Measurements from ENCODE around the gene BARHL1.

The BARHL1 gene

GRCh38 chr9:132597073-132597775, 14.8 kb downstream of the BARHL1 start:
- H3K4me1 ChIP-seq (ENCODE audit: control insufficient read depth, insufficient read depth, low read length), result no peaks in the 10 kb centered on the region
- POLR2A ChIA-PET, result no interaction called here

GRCh38 chr9:132600326-132600984, 18.0 kb downstream of the BARHL1 start:
- Histone ChIP-seq H3K27ac (ENCODE audit: extremely low read depth, low read depth, low read length) (no peak overlapping the region), H3K4me3 (ENCODE audit: low read depth, low read length) (no peak overlapping the region), H3K9me3 (ENCODE audit: control insufficient read depth, insufficient read depth, low read depth, low read length) (no peaks in the 10 kb centered on the region), H3K4me1 (ENCODE audit: control insufficient read depth, insufficient read depth, low read length) (no peaks in the 10 kb centered on the region), H3K36me3 (ENCODE audit: control insufficient read depth in 2 of 2, insufficient read depth in 1 of 2, low read length in 2 of 2) (peaks cover 0 to 72% of the 10 kb centered on the region in 2 experiments; a peak in 1 of 3 replicates)
- no peak for TF ChIP-seq ZNF311 (tag by site-specific recombination; IDR thresholded peaks at IDR 0.05; ENCODE audit: borderline replicate concordance)
- ChIA-PET POLR2A (no interaction called here), CTCF (interaction anchor here (1.2 kb wide), 1 partner anchor 99 kb away, joined by 3 read pairs; no protein-coding TSS in a partner anchor)

More at GRCh38 chr9:132597073-132597775, 14.8 kb downstream of the BARHL1 start:
- Histone ChIP-seq H3K4me3 (ENCODE audit: low read depth, low read length) (no peak overlapping the region), H3K9me3 (ENCODE audit: control insufficient read depth, insufficient read depth, low read depth, low read length) (no peaks in the 10 kb centered on the region), H3K27ac (ENCODE audit: extremely low read depth, low read depth, low read length) (no peak overlapping the region), H3K36me3 (ENCODE audit: control insufficient read depth in 2 of 2, insufficient read depth in 1 of 2, low read length in 2 of 2) (peaks cover 0 to 58% of the 10 kb centered on the region in 2 experiments; a peak in 1 of 3 replicates)
- CTCF ChIA-PET, result no interaction called here
- TF ChIP-seq GLIS1 (tag by site-specific recombination; IDR thresholded peaks at IDR 0.05) (peak; percentile 40; the same call in 1 of the 2 replicates), ZNF544 (tag by site-specific recombination; IDR thresholded peaks at IDR 0.05) (no peak)

- POLR2A ChIA-PET, result no interaction called here
These were observed 19.8 kb downstream of the BARHL1 start for GRCh38 chr9:132602207-132602606.

More at GRCh38 chr9:132602207-132602606, 19.8 kb downstream of the BARHL1 start:
- CTCF ChIA-PET, result interaction anchor here (1.7 kb wide), 1 partner anchor 28 kb away, joined by 5 read pairs; no protein-coding TSS in a partner anchor
- TF ChIP-seq PRDM6 (tag by site-specific recombination; IDR thresholded peaks at IDR 0.05) (no peak), ZSCAN30 (tag by site-specific recombination; IDR thresholded peaks at IDR 0.05) (no peak), ZNF311 (tag by site-specific recombination; IDR thresholded peaks at IDR 0.05; ENCODE audit: borderline replicate concordance) (no peak), ZNF654 (tag by site-specific recombination; IDR thresholded peaks at IDR 0.05; ENCODE audit: low read depth) (no peak), ZIC2 (tag by site-specific recombination; IDR thresholded peaks at IDR 0.05) (no peak), ZNF530 (tag by site-specific recombination; IDR thresholded peaks at IDR 0.05; ENCODE audit: low read depth) (no peak), ZNF302 (tag by site-specific recombination; IDR thresholded peaks at IDR 0.05; ENCODE audit: low read depth) (no peak), ZNF292 (tag by site-specific recombination; IDR thresholded peaks at IDR 0.05; ENCODE audit: borderline replicate concordance, low read depth) (no peak), ZFHX2 (tag by site-specific recombination; conservative IDR thresholded peaks at IDR 0.05) (no peak), MZF1 (tag by site-specific recombination; IDR thresholded peaks at IDR 0.05; ENCODE audit: borderline replicate concordance) (no peak), ZEB2 (tag by site-specific recombination; IDR thresholded peaks at IDR 0.05) (no peak), ZNF670 (tag by site-specific recombination; IDR thresholded peaks at IDR 0.05; ENCODE audit: low read depth) (no peak), KLF10 (tag by site-specific recombination; IDR thresholded peaks at IDR 0.05) (no peak), ZNF148 (tag by site-specific recombination; IDR thresholded peaks at IDR 0.05; ENCODE audit: borderline replicate concordance) (no peak), ZNF558 (tag by site-specific recombination; IDR thresholded peaks at IDR 0.05) (no peak), ZNF449 (tag by site-specific recombination; IDR thresholded peaks at IDR 0.05) (no peak), ZNF114 (tag by site-specific recombination; IDR thresholded peaks at IDR 0.05) (no peak), KLF16 (tag by site-specific recombination; IDR thresholded peaks at IDR 0.05) (no peak)
- Histone ChIP-seq H3K9me3 (ENCODE audit: control insufficient read depth, insufficient read depth, low read depth, low read length) (no peaks in the 10 kb centered on the region), H3K4me1 (ENCODE audit: control insufficient read depth, insufficient read depth, low read length) (no peaks in the 10 kb centered on the region), H3K27ac (ENCODE audit: extremely low read depth, low read depth, low read length) (no peak overlapping the region), H3K4me3 (ENCODE audit: low read depth, low read length) (no peak overlapping the region), H3K36me3 (ENCODE audit: control insufficient read depth in 2 of 2, insufficient read depth in 1 of 2, low read length in 2 of 2) (peaks cover 0 to 73% of the 10 kb centered on the region in 2 experiments; a peak in 1 of 3 replicates)
